Stimulated activated CD4-positive, alpha-beta T cell treated with anti-CD3 and anti-CD28 coated beads, Interleukin-15, amount 100 ng/mL, for 48 hours (primary cell): ENCODE data around the gene CRACR2A.

ENCODE experiments used
- DNase-seq, 2 donors: peaks; one replicate each; pipeline ENCODE4 v3.0.0-alpha.2; 2020; ENCODE audit warnings: low read depth in 2 of 2

The CRACR2A gene

DNA sequence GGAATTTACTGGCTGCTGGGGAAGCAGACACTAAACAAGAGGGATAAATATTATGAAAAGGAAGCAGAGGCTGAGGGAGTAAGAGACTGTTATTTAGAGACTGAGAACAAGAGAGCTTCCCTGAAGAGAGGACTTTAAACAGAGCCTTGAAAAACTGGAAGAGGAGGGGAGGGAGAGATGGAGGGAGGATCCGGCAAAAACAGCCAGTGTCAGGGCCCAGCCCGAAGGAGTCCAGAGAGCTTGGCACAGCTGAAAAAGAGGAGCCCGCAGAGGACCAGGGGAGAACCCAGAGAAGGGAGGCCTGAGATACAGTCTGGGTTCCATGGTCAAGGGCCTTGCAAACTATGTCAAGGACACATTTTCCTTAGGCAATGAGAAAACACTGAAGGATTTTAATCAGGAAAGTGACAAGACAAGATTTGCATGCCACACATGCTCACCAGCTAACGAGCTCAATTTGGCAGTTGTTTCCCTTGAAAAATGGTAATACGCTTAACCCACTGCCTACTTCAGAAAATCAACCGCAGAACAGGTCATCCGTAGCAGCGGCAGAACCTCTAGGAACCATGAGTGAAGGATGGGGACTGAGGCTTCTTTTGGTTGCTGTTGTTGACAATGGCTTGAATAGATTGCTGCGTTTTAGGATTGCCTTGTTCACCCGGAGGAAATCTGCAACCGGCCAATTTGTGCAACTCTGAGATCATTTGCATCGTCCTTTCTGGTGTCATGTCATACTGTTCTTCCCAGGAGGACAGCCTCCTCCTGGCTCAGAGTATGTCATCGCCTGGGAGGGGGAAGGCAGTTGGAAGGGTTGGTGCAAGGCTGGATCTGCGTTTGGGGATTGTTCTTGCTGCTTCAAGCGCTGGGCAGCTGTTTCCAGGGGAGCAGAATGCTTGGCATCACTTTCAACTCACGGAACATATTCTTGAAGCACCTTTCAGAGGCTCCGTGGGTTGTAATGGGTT is 153.7 kb downstream of the CRACR2A start:
- no peak for DNase-seq

- no peak for DNase-seq
These were observed 155.2 kb downstream of the CRACR2A start for GRCh38 chr12:3597526-3598210.

DNA sequence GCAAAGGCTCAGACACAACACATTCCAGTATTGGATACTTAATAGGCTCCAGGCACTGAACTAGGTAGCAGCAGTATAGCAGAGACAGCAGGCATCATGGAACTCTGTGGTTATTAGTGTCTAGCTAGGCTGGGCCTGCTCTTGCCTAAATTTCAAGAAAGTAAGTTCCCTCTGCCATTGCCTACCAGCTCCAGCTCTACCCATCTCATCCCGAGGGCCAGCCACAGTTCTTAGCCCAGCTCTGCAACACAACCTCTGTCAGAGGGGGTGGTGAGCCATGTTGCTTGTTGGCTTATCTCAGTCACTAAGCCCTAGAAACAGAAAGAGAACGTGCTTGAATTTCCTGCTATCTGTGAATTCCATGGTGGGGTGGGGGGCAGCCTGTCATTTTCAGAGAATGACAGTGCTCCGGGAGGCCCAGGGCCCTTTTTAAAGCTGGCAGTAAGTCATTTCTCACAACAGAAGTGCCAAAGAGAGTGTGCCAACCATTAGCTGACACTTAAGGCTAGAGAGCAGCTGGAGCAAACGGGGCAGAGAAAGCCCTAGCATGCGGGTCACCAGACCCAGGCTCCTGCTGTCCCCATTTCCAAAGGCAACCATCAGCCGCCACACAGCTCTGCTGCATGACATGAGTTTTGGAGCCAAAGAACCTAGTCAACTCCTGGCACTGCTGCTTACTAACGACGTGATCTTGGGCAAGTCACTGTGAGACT is 156.1 kb downstream of the CRACR2A start:
- no peak for DNase-seq

GRCh38 chr12:3595721-3596120 is 157.2 kb downstream of the CRACR2A start:
- DNase-seq = no peak

DNA sequence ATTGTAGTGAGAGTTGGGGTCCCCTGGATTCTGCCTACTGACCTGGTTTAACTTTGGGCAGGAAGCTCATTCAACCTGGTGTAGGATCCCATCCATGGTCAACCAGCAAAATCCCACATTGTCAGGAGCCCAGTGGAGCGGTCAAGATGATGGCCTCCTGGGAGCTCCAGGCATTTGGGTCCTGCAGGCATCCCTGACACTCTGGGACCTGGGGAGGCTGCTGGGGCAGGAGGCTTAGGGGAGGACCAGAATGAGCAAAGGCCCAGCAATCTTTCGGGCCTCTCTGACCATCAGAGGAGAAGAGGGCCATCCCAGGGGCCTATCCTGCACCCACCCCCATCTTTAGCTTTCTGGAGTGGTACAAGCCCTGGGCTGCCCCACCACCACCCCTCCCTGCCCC is 157.9 kb downstream of the CRACR2A start:
- no peak for DNase-seq

DNA sequence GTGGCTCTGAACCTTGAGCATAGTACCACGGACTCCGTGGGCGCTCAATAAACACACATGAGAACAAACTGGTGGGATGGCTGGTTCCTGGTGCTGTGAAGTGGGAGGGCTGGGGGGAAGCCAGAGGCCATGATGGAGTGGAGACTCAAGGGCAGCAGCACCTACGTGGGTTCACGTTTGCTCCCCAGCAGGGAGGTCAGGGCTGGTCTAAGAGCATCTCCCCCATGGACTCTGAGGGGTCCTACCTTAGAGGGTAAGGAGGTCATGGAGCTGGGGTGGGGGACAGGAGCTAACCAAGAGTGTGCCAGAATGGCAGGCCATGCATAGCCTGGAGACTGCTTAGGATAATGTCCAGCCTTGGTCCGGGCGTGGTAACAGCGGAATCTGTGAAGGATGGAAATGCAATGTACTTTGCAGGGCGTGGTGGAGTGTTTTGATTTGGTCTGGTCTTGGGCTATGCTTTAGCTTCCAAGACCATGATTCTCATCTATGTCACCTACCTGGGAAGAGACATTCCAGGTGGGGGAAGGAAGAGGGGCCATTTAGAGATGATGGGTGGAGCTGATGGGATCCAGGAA is 158.9 kb downstream of the CRACR2A start:
- no peak for DNase-seq

DNA sequence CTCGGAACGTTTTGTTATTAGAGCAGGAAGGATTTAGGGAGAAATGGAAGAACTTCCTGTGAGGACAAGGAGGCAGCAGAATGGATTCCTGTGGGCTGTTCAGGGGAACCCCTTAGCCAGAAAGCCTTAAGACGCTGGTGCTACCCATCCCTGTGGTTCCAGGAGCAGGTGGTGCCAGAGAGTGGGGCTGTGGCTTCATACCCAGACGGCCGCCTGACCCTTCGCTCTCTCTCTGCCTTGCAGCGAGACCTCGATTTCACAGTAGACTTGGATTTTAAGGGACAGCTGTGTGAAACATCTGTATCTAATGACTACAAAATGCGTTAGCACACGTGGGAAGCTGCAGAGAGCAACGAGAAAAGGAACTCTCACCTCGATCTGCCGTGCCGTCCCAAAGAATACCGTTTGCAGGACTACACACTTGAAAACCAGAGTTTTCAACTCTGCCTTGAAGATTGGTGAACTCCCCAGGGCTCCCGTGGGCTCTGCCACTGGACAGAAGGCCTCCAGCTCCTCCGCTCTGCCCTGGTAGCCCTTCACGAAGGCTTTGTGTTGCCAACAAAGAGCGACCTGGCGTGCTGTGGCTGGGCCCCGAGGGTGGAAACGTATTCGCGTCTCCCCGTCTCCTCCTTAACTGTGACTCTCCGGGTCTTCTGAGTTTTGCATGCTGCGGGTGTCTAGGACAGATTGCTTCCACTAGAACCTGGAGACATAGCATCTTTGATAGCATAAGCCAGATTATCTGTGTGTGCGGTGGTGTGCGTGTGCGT is 159.9 kb downstream of the CRACR2A start:
- DNase-seq = no peak

DNA sequence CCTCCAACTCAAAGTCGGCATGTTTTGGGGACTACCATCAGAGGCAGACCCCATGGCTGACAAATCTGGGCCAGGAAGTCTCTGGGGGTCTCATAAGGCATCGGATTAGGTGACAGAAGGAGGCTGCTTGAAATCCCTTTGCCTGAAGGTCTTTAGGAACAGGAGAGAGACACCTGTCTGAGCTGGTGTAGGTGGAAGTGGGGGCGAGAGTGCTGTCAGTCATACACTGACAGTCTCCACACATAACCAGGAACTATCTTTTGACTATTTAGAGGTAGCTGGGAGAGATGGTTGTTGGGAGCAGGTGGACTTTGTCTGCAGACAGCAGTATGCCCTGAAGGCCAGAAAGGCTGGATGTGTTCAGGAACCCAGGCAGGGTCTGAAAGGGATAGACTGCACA is 163.2 kb downstream of the CRACR2A start:
- no peak for DNase-seq

DNA sequence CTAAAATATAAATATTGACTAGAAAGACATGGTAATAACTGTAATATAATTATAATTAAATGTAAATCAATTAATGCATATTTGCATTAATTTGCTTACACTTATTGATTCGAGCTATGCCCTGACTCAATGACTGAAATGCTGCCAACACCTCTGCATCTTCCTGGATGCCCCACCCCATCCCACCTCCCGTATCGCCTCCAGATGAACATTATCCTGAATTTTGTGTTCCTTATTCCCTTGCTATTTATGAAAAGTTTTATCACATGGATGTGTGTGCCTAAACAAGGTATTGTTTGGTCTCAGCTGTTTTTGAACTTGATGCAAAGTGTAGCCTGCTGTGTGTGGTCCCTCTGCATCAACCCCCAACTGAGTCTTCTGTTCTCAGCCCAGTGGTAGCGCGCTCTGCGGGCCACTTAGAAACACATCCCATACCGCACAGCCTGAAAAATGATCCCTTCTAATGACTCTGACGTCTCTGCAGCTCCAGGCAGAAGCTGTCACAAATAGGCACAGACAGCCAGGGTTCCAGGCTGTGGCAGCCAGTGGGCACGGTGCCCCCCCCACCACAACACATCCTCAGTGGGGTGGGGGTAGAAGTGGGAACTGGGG is 165.4 kb downstream of the CRACR2A start:
- DNase-seq = no peak

GRCh38 chr12:3583656-3584334 is 169.1 kb downstream of the CRACR2A start:
- DNase-seq = no peak

DNA sequence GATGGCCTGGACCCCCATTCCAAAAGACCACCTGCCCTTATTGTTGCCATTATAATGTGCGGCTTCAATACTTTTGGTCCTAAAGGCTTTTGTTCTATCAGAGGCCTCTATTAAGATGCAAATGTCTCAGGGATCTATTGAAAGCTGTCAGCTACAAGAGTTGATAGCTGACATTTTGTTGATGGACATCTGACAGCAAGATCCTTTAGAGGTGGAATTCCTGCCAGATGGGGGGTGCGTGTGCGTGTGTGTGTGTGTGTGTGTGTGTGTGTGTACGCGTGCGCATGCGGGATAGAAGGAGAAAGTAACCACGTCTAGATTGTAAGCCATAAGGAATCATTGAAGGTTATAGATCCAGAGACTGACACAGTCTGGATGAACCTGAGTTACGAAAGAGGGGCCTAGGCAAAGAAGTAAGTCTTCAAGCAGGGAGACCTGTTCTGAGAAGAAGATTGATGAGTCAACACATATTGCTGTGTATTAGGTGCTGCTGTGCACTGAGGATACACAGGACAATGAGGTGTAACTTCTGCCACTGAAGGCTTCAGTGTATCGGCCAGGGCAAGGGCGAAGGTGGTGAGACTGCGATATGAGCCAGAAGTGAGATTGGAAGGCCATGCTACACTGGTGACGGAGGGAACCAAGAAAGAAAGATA is 172.7 kb downstream of the CRACR2A start:
- DNase-seq = no peak

GRCh38 chr12:3579446-3580093 is 173.3 kb downstream of the CRACR2A start:
- no peak for DNase-seq

- no peak for DNase-seq
These were observed 174.4 kb downstream of the CRACR2A start for GRCh38 chr12:3578557-3578956.

- DNase-seq = no peak
These were observed 176.0 kb downstream of the CRACR2A start for GRCh38 chr12:3576891-3577290.

GRCh38 chr12:3574986-3575385 is 177.9 kb downstream of the CRACR2A start:
- no peak for DNase-seq

DNA sequence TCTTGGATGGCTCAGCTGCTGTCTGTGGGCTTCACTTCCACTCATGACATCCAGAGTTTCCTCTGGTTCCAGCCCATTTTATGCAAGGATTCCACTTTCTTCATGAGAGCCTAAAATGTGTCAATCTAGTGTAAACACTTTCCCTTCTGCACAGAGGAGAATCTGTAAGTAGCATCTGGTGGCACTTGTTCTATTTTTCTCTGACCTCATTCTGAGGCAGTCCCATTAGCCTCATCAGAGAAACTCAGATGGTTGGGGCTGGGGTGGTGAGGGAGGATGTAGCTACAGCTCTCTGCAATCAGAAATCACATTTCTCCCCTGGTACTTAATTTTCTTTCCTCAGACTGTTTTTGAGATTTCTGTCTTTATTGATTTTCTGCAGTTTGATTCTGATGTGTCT is 180.3 kb downstream of the CRACR2A start:
- no peak for DNase-seq

DNA sequence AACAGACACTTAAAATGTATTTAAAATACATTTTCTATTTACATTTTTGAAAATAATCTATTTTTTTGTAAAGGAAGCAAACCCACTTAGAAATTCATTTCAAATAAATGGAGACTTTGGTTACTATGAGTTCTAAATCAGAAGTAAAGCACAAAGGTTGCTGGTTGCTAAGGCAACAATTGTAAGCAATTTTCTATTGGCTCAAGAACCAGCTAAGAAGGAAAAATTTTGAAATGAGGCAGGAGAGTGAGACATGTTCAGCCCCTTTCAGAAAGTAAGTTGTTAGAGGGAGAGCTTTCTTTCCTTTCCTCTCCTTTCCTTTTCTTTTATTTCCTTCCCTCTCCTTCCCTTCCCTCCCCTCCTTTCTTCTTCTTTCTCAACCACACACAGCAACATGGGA is 181.2 kb downstream of the CRACR2A start:
- DNase-seq = no peak

DNA sequence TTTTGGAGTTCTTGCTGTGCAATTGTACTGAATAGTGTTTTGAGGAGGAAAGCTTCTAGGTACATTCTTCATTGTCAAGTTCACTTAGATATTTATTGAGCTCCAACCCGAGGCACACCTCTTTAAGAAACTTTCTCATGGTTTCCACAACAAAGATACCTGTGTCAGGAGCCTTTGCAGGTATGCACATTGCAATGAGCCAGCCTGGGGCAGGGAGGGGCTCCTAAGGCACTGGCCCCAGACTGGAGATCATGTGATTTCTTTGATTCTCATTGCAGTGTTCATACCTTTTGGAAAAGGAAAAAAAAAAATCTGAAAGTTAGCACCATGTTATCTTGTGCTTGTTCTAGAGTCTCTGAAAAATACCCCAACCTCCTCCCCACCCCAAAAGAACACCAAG is 181.6 kb downstream of the CRACR2A start:
- no peak for DNase-seq

GRCh38 chr12:3568695-3569094 is 184.2 kb downstream of the CRACR2A start:
- DNase-seq = no peak
